Memory B cell (primary cell): ENCODE data around the gene GJE1.
"Not testable (repeated sequence)": the region's sequence is repeated elsewhere in the genome, so short reads cannot be mapped to it uniquely, and the experiment has no call there.

Source experiments
- ATAC-seq: fragments of 150-1000 bp; cut with Tn5 transposase; 2 replicates; pipeline ENCODE4 v1.10.0; 2021; ENCODE audit warnings: low read depth, mild to moderate bottlenecking, moderate library complexity
- DNase-seq, 2 donors: peaks; one replicate each; pipeline ENCODE4 v3.0.0; 2022; ENCODE audit warnings: low spot score in 2 of 2
- H3K27ac Mint-ChIP-seq: one replicate; pipeline ENCODE4 v1.8.0; 2022; ENCODE audit warnings: mild to moderate bottlenecking, moderate library complexity, mixed read lengths
- H3K27me3 Mint-ChIP-seq: one replicate; pipeline ENCODE4 v1.8.0; 2022; ENCODE audit warnings: mixed read lengths
- H3K36me3 Mint-ChIP-seq: one replicate; pipeline ENCODE4 v1.8.0; 2022; ENCODE audit warnings: mild to moderate bottlenecking, mixed read lengths
- H3K4me1 Mint-ChIP-seq: one replicate; pipeline ENCODE4 v1.8.0; 2022; ENCODE audit warnings: mixed read lengths
- H3K4me3 Mint-ChIP-seq: one replicate; pipeline ENCODE4 v1.8.0; 2022; ENCODE audit warnings: mild to moderate bottlenecking, moderate library complexity, mixed read lengths
- H3K9me3 Mint-ChIP-seq: one replicate; pipeline ENCODE4 v1.8.0; 2022; ENCODE audit warnings: mixed read lengths

GJE1 gene, protein sequence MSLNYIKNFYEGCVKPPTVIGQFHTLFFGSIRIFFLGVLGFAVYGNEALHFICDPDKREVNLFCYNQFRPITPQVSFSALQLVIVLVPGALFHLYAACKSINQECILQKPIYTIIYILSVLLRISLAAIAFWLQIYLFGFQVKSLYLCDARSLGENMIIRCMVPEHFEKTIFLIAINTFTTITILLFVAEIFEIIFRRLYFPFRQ

DNA sequence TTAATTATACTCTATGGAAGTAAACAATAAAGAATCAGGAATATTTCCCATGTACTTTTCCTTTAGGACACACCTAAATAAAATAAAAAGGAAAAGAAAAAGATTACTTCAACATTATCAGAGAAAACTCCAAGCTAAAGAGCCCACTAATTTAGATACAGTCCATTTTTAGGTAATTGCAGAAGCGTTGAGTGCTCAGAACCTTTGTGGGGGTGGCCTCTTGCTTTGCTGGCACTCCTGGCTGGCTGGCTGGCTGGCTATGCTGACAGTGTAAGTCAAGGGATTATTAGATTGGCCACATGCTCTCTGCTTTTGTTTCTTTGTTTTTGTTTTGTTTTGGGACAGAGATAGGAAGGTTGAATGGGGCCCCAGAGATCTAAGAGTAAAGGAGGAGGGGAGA is at the start of gene GJE1:
Gene GJE1, plus strand, starts transcription at position 301 of the 400 bp plus-strand sequence. CDS start 234 bp downstream, outside the sequence.
- DNase-seq (no peak), ATAC-seq (no peak)
- no peaks in the 10 kb centered on the region for H3K9me3 Mint-ChIP-seq
- H3K27ac Mint-ChIP-seq = no peak within 1 kb of the TSS
- peaks cover 17% of the 10 kb centered on the region for H3K27me3 Mint-ChIP-seq
- no peaks in the 10 kb centered on the region for H3K4me1 Mint-ChIP-seq
- no peaks in the 10 kb centered on the region for H3K36me3 Mint-ChIP-seq
- H3K4me3 Mint-ChIP-seq = no peak within 1 kb of the TSS

DNA sequence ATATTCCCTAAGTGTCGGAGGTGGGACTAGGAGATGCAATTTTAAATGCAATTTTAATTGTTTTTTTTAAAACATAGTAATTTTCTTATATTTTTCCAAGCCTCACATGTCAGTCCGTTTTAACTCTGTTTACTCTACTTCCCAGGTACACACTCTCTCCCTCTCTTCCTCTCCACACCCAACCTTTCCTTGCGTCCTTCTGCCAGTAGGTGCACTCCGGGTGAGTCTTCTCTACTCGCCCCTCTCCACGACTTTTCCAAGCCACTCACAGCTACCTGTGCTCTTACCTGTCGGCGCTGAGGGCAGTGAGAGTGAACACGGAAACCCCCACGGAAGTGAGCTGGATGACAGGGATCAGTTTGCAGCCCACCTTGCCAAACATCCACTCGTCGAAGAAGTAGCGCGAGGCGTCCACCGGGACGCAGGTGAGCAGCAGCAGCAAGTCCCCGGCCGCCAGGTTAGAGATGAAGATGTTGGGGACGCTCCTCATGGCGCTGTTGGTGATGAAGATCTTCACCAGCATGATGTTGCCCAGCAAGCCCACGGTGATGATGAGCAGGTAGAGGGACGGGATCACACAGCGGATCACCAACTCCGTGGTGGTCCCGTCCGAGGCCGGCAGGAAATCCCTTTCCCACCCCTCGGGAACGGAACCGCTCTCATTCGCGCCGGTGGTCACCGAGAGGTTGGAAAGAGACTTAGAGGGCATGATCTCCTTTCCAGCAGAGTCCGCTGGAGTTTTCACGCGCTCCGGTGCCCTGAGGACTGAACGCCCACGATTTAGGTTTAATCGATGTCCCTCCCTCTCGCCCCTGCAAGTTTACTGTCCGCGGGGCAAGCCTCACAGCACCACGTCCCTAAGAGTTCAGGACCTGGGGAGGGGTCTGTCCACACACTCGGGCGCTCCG is 44.5 kb upstream of the GJE1 start:
- no peak for DNase-seq
- Mint-ChIP-seq H3K27me3 (peaks cover 6% of the 10 kb centered on the region), H3K36me3 (no peaks in the 10 kb centered on the region), H3K9me3 (peaks cover 2% of the 10 kb centered on the region), H3K4me1 (peaks cover 2% of the 10 kb centered on the region), H3K4me3 (no peak overlapping the region), H3K27ac (no peak overlapping the region)
- ATAC-seq = no peak

DNA sequence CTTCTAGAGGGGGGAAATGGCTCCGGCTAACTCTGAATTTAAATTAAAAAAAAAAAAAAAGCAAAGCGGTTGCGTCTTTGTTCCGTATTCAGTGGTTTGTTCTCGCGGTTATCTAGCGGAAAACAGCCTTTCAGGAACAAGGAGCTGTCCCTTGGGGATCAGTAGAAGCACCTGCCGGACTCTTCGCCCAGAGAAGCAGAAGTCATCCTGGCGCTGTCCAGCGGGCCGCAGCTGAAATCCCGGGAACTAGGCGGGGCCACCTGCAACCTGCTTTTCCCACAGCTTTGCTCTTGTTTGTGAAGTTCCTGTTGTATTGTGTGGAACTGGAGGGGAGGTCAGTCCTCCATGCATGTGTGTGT is 43.9 kb upstream of the GJE1 start:
- H3K9me3 Mint-ChIP-seq = no peaks in the 10 kb centered on the region

DNA sequence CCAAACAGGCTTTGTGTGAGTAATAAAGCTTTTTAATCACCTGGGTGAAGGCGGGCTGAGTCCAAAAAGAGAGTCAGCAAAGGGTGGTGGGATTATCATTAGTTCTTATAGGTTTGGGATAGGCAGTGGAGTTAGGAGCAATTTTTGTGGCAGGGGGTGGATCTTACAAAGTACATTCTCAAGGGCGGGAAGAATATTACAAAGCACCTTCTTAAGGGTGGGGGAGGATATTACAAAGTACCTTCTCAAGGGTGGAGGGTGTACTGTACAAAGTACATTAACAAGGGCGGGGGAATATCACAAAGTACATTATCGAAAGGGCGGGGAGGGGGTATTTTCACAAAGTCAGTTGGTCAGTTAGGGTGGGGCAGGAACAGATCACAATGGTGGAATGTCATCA is 27.9 kb upstream of the GJE1 start:
- not testable (repeated sequence) for ATAC-seq, H3K4me3 Mint-ChIP-seq, H3K4me1 Mint-ChIP-seq, DNase-seq, H3K9me3 Mint-ChIP-seq, H3K27me3 Mint-ChIP-seq, H3K36me3 Mint-ChIP-seq, H3K27ac Mint-ChIP-seq

More for the DNA sequence above, 43.9 kb upstream of the GJE1 start:
- no peak overlapping the region for H3K27ac Mint-ChIP-seq
- no peak overlapping the region for H3K4me3 Mint-ChIP-seq
- no peak for DNase-seq
- peaks cover 2% of the 10 kb centered on the region for H3K4me1 Mint-ChIP-seq
- H3K36me3 Mint-ChIP-seq = no peaks in the 10 kb centered on the region
- no peak for ATAC-seq
- H3K27me3 Mint-ChIP-seq = peaks cover 6% of the 10 kb centered on the region

DNA sequence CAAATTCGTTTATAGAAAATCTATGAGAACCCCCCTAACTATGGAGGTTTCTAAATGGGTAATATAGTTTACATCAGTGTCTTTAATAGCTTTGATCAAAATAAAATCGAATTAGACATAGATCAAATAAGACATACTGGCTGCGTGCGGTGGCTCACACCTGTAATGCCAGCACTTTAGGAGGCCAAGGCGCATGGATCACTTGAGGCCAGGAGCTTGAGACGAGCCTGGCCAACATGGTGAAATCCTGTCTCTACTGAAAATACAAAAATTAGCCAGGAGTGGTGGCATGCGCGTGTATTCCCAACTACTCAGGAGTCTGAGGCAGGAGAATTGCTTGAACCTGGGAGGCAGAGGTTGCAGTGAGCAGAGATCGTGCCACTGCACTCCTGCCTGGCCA is 21.9 kb upstream of the GJE1 start:
- H3K27me3 Mint-ChIP-seq, DNase-seq, H3K4me3 Mint-ChIP-seq, H3K9me3 Mint-ChIP-seq, H3K4me1 Mint-ChIP-seq, ATAC-seq, H3K36me3 Mint-ChIP-seq, H3K27ac Mint-ChIP-seq: not testable (repeated sequence)

DNA sequence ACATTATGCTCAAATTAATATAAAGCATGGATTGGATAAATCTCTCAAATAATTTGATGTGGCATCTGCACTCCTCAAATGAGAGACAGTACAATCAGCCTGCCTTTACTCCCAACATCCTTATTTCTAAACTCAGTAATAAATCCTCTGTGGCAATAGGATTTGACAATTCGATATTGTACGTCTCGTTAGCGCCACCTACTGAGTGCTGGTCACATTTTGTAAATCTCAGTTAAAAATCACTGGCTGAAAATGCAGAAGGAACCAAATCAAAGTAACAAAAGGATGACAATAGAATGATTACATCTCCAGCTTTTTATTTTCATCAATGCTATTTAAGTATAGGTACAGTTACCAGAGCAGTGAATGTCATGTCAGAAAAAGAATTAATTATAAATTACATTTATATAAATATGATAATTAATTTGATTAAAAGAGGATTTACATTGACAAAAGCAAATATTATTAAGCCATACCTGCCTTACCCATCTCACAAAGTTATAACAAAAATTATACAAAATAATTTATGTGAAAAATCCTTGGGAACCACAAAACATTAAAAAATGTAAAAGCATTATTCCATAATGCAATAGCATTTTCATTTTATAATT is 20.2 kb upstream of the GJE1 start:
- H3K4me3 Mint-ChIP-seq = no peak overlapping the region

DNA sequence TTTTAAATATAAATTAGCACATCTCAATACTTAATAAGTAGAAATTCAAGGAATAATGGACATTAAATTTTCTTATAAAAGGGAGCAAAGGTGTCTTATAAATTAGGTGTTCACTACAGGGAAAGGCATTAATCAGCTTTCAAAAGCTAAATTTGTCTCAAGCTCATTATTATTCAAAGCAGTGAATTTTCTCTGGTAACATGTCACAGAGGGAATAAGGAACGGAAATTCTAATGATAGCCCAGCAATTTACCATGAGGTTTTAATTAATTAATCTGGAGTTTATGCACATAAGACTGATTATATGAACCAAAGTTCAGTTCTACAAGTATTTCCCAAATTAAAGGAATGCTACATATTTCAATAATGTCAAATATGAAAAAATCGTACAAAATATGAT is 15.4 kb upstream of the GJE1 start:
- Mint-ChIP-seq H3K4me3 (no peak overlapping the region), H3K27me3 (peaks cover 2% of the 10 kb centered on the region), H3K9me3 (no peaks in the 10 kb centered on the region), H3K4me1 (no peaks in the 10 kb centered on the region), H3K27ac (no peak overlapping the region), H3K36me3 (no peaks in the 10 kb centered on the region)
- ATAC-seq = no peak
- DNase-seq = no peak

More for the DNA sequence above, 20.2 kb upstream of the GJE1 start:
- Mint-ChIP-seq H3K27ac (no peak overlapping the region), H3K4me1 (no peaks in the 10 kb centered on the region), H3K36me3 (no peaks in the 10 kb centered on the region), H3K9me3 (no peaks in the 10 kb centered on the region), H3K27me3 (no peaks in the 10 kb centered on the region)
- peak; percentile 46 to 55 for DNase-seq
- no peak for ATAC-seq

DNA sequence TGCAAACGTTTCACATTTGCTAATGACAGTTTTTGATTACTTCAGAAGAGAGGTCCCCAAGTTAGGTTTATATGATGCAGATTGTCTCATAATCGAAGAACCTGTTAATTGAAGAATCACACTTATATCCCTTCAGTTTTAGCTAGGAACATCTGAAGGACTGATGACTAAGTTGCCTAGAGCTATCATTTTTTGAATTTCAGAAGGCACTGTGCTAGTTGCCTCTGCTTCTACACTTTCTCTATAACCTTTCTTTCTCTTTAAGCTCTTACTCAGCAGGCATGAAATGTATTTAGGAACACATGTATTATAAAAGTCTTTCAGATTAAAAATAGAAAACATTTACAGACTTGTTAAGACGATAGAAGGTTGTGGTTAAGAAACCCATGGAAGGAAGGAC is 14.4 kb upstream of the GJE1 start:
- ATAC-seq (no peak), DNase-seq (no peak)
- Mint-ChIP-seq H3K36me3 (no peaks in the 10 kb centered on the region), H3K4me1 (no peaks in the 10 kb centered on the region), H3K4me3 (no peak overlapping the region), H3K27ac (no peak overlapping the region), H3K9me3 (no peaks in the 10 kb centered on the region), H3K27me3 (peaks cover 2% of the 10 kb centered on the region)

DNA sequence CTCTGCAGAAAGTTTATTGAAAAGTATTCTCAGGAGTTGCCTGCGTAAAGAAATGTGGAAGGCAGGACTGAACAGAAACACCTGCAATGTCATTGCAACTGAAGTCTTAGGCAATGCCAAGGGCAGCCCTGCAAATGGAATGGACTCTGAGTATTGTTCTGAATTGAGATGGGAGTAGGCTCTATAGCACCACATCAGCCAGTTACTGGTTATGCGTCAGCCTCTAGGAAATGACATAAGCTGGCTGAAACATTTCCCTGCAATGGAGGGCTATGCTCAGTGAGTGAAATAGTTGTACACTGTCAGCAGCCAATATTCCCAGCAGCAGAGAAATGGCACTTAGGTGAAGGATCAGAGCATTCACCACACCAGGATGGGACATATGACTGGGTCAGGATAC is 13.8 kb upstream of the GJE1 start:
- no peak for ATAC-seq
- Mint-ChIP-seq H3K4me3 (no peak overlapping the region), H3K27ac (no peak overlapping the region), H3K27me3 (peaks cover 2% of the 10 kb centered on the region), H3K4me1 (no peaks in the 10 kb centered on the region), H3K9me3 (no peaks in the 10 kb centered on the region), H3K36me3 (no peaks in the 10 kb centered on the region)
- DNase-seq = no peak

DNA sequence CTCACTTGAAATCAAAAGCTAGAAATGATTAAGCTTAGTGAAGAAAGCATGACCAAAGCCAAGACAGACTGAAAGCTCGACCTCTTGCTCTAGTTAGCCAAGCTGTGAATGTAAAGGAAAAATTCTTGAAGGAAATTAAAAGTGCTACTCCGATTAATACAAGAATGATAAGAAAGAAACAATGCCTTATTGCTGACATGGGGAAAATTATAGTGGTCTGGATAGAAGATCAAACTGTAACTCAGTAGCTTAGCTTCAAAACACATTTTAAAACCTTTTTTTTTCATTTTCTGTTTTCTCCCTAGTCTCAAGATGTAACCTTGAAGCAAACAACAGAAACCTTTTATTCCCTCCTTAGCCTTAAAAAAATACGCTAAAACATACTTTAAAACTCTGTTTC is 11.4 kb upstream of the GJE1 start:
- Mint-ChIP-seq H3K9me3 (no peaks in the 10 kb centered on the region), H3K4me3 (no peak overlapping the region), H3K4me1 (no peaks in the 10 kb centered on the region), H3K27ac (no peak overlapping the region), H3K27me3 (peaks cover 6% of the 10 kb centered on the region), H3K36me3 (no peaks in the 10 kb centered on the region)
- DNase-seq (no peak), ATAC-seq (no peak)

DNA sequence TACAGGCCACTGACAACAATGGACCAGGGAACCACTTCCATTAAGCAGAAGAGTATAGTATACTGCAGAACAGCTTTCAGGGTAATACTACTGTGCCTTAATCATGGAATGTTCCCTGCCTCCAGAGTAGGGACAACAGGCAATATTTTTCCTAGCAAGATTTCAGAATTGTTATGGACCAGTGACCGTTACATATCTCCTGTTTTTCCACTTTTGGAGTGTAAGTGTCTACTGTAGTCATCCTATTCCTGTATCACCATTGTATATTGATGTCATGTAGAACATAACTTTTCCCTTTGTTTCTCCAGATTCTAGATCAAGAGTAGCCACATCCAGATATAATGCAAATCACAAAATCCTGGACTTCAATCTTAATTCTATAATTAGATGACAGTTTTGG is 1.9 kb upstream of the GJE1 start:
- Mint-ChIP-seq H3K4me3 (no peak overlapping the region), H3K36me3 (no peaks in the 10 kb centered on the region), H3K4me1 (no peaks in the 10 kb centered on the region), H3K27me3 (peaks cover 20% of the 10 kb centered on the region), H3K9me3 (no peaks in the 10 kb centered on the region), H3K27ac (no peak overlapping the region)
- DNase-seq = no peak
- no peak for ATAC-seq

DNA sequence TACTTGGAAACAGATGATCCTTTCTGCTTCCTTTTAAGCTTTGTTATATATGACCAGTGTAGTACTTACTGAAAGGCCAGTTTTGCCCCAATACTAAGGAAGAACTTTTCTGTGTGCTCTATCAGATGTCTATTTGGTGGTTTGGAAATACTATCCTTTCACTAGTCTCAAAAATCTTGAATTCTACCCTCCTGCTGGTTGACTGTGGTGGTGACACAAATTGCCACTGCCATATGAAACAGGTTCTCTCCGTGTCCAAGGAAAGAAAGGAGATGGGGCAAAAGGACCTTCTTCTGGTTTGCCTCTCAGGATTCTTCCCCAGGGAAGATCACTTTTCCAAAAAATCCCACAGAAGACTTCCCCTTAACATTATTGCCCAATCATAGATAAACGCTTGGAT is 6.2 kb downstream of the GJE1 start:
- no peak overlapping the region for H3K27ac Mint-ChIP-seq
- ATAC-seq = no peak
- no peak for DNase-seq
- H3K9me3 Mint-ChIP-seq = no peaks in the 10 kb centered on the region
- no peaks in the 10 kb centered on the region for H3K36me3 Mint-ChIP-seq
- no peak overlapping the region for H3K4me3 Mint-ChIP-seq
- no peaks in the 10 kb centered on the region for H3K4me1 Mint-ChIP-seq
- peaks cover 3% of the 10 kb centered on the region for H3K27me3 Mint-ChIP-seq

DNA sequence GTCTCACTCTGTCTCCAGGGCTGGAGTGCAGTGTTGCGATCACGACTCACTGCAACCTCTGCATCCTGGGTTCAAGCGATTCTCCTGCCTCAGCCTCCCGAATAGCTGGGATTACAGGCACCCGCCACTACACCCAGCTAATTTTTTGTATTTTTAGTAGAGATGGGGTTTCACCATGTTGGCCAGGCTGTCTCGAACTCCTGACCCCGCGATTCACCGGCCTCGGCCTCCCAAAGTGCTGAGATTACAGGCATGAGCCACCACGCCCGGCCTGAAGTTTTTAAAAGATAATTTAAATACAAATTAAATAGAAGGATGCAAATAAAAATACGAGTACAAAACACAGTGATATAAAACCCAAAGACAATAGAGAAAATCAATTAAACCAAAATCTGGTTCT is 8.8 kb downstream of the GJE1 start:
- not testable (repeated sequence) for H3K36me3 Mint-ChIP-seq, DNase-seq, H3K9me3 Mint-ChIP-seq, H3K4me1 Mint-ChIP-seq, ATAC-seq, H3K4me3 Mint-ChIP-seq, H3K27me3 Mint-ChIP-seq, H3K27ac Mint-ChIP-seq

DNA sequence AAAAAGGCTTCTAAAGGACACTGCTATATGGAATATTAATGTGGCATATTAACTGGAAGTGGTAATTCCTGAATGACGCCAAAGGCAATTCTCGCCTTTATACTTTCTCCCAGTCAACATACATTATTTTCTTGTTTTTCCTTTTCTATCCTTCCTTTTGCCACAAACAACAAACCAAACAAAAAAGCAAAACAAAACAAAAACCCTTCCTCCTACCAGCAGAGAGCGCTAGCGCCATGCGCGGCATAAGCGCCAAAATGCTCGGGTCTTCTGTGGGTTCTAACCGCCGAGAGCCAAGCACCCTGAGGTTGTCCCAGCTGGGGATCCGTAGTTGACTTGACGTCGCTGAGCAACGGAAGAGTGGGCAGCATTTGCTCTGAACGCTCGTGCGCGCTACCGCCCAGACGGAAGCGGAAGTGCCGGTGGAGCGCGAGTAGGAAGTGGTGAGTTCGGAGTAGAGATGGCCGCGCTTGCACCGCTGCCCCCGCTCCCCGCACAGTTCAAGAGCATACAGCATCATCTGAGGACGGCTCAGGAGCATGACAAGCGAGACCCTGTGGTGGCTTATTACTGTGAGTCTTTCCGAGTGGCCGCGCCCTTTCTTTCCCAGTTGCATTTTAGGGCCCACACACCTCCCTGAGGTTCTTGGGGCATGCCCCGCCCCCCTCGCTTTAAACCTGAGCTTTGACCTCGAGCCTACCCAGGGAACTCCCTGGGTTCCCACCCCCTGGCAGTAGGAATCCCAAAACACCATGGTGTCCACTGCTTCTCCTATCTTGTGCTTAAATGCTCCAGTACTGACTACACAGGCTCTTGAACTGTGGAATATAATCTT is 14.3 kb downstream of the GJE1 start, which contains the start of the genes NMBR and VTA1:
Gene NMBR, minus strand, starts transcription at position 295 of the 835 bp plus-strand sequence. CDS start 58,464 bp downstream, outside the sequence.
Gene VTA1, plus strand, starts transcription at position 436 of the 835 bp plus-strand sequence. Its CDS starts 25 bp downstream, at position 461.
- no peaks in the 10 kb centered on the region for H3K27me3 Mint-ChIP-seq
- H3K4me3 Mint-ChIP-seq = peak within 1 kb of the TSS; percentile 88
- peak; percentile 85 to 93 for DNase-seq
- H3K4me1 Mint-ChIP-seq = peaks cover 43% of the 10 kb centered on the region
- H3K9me3 Mint-ChIP-seq = peaks cover 3% of the 10 kb centered on the region
- H3K36me3 Mint-ChIP-seq = peaks cover 9% of the 10 kb centered on the region
- peak within 1 kb of the TSS; percentile 89 for H3K27ac Mint-ChIP-seq
- ATAC-seq = peak; percentile 95
